K562 (cell line): ENCODE measurements around the gene KIFC3. TPM values are rescaled to one million over a fixed set of nuclear protein-coding genes. Genes with fewer than 3 reads are reported as not detected.
A peak's percentile ranks its signal among the peaks of the same experiment; 100 is the strongest.

ENCODE experiments used
- ATAC-seq: fragments of 200-7000 bp; cut with Tn5 transposase; 3 replicates; pipeline ENCODE4 v1.9.1; 2020; ENCODE audit warnings: moderate library complexity
- BruUV-seq: library from RNA; stranded (reverse); fragments of 400-500 nt; replicated peaks from 2 replicates; lab custom pipeline; 2021; lab: Mats Ljungman, UMichigan
- CTCF ChIA-PET: fragments of 300-600 bp; formaldehyde crosslinking; extraction: SDS; loops from one replicate; lab custom pipeline; 2021; ENCODE audit warnings: low intra/inter-chr PET ratio; lab: Yijun Ruan, JAX
- POLR2A ChIA-PET: fragments of 300-600, 350-650 bp; sonication (Branson Sonifier 250); formaldehyde crosslinking; extraction: SDS; loops from one replicate; lab custom pipeline; 2021; ENCODE audit warnings: antibody characterized with exemption, inconsistent platforms; lab: Yijun Ruan, JAX
- DNase-seq, 4 experiments: peaks; one replicate each; pipeline versions ENCODE4 v3.0.0 to v3.0.0-alpha.2; 2011 to 2018; ENCODE audit warnings: low spot score in 3 of 4, mixed read lengths in 3 of 4; ENCODE audit errors: extremely low read depth in 1 of 4
- FAIRE-seq: peaks from 2 replicates; lab custom pipeline; 2011; peaks lifted over from hg19 to GRCh38; lab: Jason Lieb, UNC
- H2AFZ ChIP-seq: 2 replicates; pipeline ENCODE4 v1.6.0; 2011; ENCODE audit warnings: low read depth, low read length, control low read depth, inconsistent platforms
- H3K27ac ChIP-seq: fragments of 200-600 bp; 3 replicates; pipeline ENCODE4 v1.8.0; 2011; ENCODE audit warnings: low read depth, mild to moderate bottlenecking, control low read depth, inconsistent platforms, low read length, moderate library complexity, mixed read lengths; ENCODE audit errors: extremely low read depth
- H3K27me3 ChIP-seq, 2 experiments: fragments of 300-600 bp in 1 of 2; 2 replicates in 1 of 2; 3 replicates in 1 of 2; pipeline versions ENCODE4 v1.6.0 to v1.8.0; 2011; ENCODE audit warnings: inconsistent platforms in 2 of 2, low read length in 2 of 2, mild to moderate bottlenecking in 1 of 2, mixed read lengths in 1 of 2, moderate library complexity in 1 of 2; ENCODE audit not compliant: control insufficient read depth in 2 of 2, insufficient read depth in 2 of 2
- H3K36me3 ChIP-seq: fragments of 300-600 bp; 3 replicates; pipeline ENCODE4 v1.8.0; 2011; ENCODE audit warnings: mild to moderate bottlenecking, low read length, inconsistent platforms; ENCODE audit not compliant: control insufficient read depth, insufficient read depth
- H3K4me1 ChIP-seq, 2 experiments: fragments of 200-600 bp in 1 of 2; replicated peaks in 1 of 2; 2 replicates in 1 of 2; 3 replicates in 1 of 2; pipeline versions ENCODE4 v1.5.1 to v1.8.0; 2011; ENCODE audit warnings: inconsistent platforms in 2 of 2, low read length in 2 of 2, mild to moderate bottlenecking in 1 of 2, mixed read lengths in 1 of 2, moderate library complexity in 1 of 2; ENCODE audit not compliant: control insufficient read depth in 2 of 2, insufficient read depth in 2 of 2
- H3K4me2 ChIP-seq: 2 replicates; pipeline ENCODE4 v1.6.1; 2011; ENCODE audit warnings: low read length, control low read depth, inconsistent platforms, mixed read lengths; ENCODE audit not compliant: insufficient read depth
- H3K4me3 ChIP-seq: fragments of 200-600 bp; sonication (generic), shearing (Covaris generic); 2 replicates; pipeline ENCODE4 v1.5.1; 2016; ENCODE audit warnings: control low read depth, inconsistent platforms
- H3K79me2 ChIP-seq: fragments of 200-600 bp; 3 replicates; pipeline ENCODE4 v1.8.0; 2011; ENCODE audit warnings: low read length, inconsistent platforms; ENCODE audit not compliant: control insufficient read depth, insufficient read depth
- H3K9ac ChIP-seq, 2 experiments: 2 replicates each; pipeline versions ENCODE4 v1.6.0 to v1.6.1; 2011; ENCODE audit warnings: low read depth in 2 of 2, low read length in 2 of 2, control low read depth in 1 of 2, inconsistent platforms in 1 of 2, mild to moderate bottlenecking in 1 of 2, mixed read lengths in 1 of 2; ENCODE audit not compliant: insufficient read depth in 1 of 2
- H3K9me1 ChIP-seq: one replicate; pipeline ENCODE4 v1.6.0; 2011; ENCODE audit warnings: inconsistent platforms, mild to moderate bottlenecking, low read length, moderate library complexity; ENCODE audit not compliant: control insufficient read depth, insufficient read depth
- H3K9me3 ChIP-seq: replicated peaks from 2 replicates; pipeline ENCODE4 v1.5.1; 2011; ENCODE audit warnings: low read depth, low read length, inconsistent platforms; ENCODE audit not compliant: control insufficient read depth, insufficient read depth
- H4K20me1 ChIP-seq: replicated peaks from 2 replicates; pipeline ENCODE4 v1.6.1; 2011; ENCODE audit warnings: low read length, inconsistent platforms, mixed read lengths; ENCODE audit not compliant: control insufficient read depth, insufficient read depth
- CREM ChIP-seq: IDR thresholded peaks from 2 replicates; pipeline ENCODE4 v1.6.1; 2014; ENCODE audit warnings: antibody characterized with exemption, low read depth
- NRF1 ChIP-seq, 2 experiments: fragments of 450-650 bp; IDR thresholded peaks in 1 of 2; conservative IDR thresholded peaks in 1 of 2; 2 replicates each; pipeline ENCODE4 v1.6.1; 2014; ENCODE audit warnings: mild to moderate bottlenecking in 2 of 2
- RBFOX2 ChIP-seq: fragments of 200-400 bp; formaldehyde crosslinking; IDR thresholded peaks from 2 replicates; pipeline ENCODE4 v1.6.1; 2017; ENCODE audit warnings: low read depth, mild to moderate bottlenecking, low read length, moderate library complexity
- ZNF436 ChIP-seq: fragments of 250-450, 450-650 bp; sonication (Bioruptor Pico); formaldehyde crosslinking; IDR thresholded peaks from 2 replicates; pipeline ENCODE4 v1.7.0; 2020; ENCODE audit warnings: mild to moderate bottlenecking
- ZNF780A ChIP-seq: fragments of 250-450 bp; sonication (Bioruptor Pico); IDR thresholded peaks from 2 replicates; pipeline ENCODE4 v1.5.0; 2021; ENCODE audit warnings: mild to moderate bottlenecking
- WGBS: fragments of 100-300 bp; shearing (Covaris generic); methylation state at CpG from one replicate; pipeline ENCODE4 v1.1.6; 2016; ENCODE audit warnings: low coverage, mixed read lengths; ENCODE audit not compliant: insufficient coverage; ENCODE audit errors: missing lambda C conversion rate; 5-methylcytosine and 5-hydroxymethylcytosine counted together
- in situ Hi-C: fragments of 300-500 bp; cut with MboI; formaldehyde crosslinking; loops from 4 replicates; pipeline ENCODE4 v1.15.0; 2018; ENCODE audit warnings: inconsistent platforms, mixed read lengths
- intact Hi-C: fragments of 100-400 bp; cut with micrococcal nuclease; formaldehyde crosslinking; loops from 2 replicates; pipeline ENCODE4 v1.14.2; 2022
- polyA plus RNA-seq, 8 experiments: library from polyadenylated mRNA; depleted of rRNA in 4 of 8; stranded (reverse) in 5 of 8; unstranded in 3 of 8; fragments of >200 nt; fragmentation: Nextera tagmentation in 2 of 8; fragmentation: Illumina TruSeq in 1 of 8; extraction: Ambion mirVana in 2 of 8; extraction: Trizol in 1 of 8; gene quantifications; 2 replicates each; pipeline versions ENCODE4 v1.2.1 to v1.2.3, GENCODE V29; 2011 to 2014; ENCODE audit warnings: inconsistent platforms in 1 of 8, missing spikeins in 1 of 8
- total RNA-seq, 7 experiments: library from RNA; depleted of rRNA in 6 of 7; stranded (reverse); fragments of >200 nt in 6 of 7; fragmentation: Illumina TruSeq in 2 of 7; extraction: Trizol in 2 of 7; gene quantifications; 2 replicates each; pipeline versions ENCODE4 v1.2.1 to v1.2.3, GENCODE V29; 2011 to 2021; ENCODE audit warnings: low replicate concordance in 1 of 7
- TF ChIP-seq, protein P1 (sequence below): fragments of 250-450 bp; sonication (Bioruptor Pico); IDR thresholded peaks from 2 replicates; pipeline ENCODE4 v1.4.0; 2020
- TF ChIP-seq, protein P2 (sequence below), 2 experiments: fragments of 450-650 bp; formaldehyde crosslinking in 1 of 2; IDR thresholded peaks; 2 replicates each; pipeline versions ENCODE4 v1.4.0 to v1.6.1; 2014 to 2020; ENCODE audit warnings: mild to moderate bottlenecking in 2 of 2, borderline replicate concordance in 1 of 2, low read depth in 1 of 2

KIFC3 gene
- total and polyA plus RNA-seq, 9 of the 15 experiments (the other 6 are each of a cell fraction or from before 2014, with no cell fraction given): 0.23 to 105 (median 26.2) TPM

DNA sequence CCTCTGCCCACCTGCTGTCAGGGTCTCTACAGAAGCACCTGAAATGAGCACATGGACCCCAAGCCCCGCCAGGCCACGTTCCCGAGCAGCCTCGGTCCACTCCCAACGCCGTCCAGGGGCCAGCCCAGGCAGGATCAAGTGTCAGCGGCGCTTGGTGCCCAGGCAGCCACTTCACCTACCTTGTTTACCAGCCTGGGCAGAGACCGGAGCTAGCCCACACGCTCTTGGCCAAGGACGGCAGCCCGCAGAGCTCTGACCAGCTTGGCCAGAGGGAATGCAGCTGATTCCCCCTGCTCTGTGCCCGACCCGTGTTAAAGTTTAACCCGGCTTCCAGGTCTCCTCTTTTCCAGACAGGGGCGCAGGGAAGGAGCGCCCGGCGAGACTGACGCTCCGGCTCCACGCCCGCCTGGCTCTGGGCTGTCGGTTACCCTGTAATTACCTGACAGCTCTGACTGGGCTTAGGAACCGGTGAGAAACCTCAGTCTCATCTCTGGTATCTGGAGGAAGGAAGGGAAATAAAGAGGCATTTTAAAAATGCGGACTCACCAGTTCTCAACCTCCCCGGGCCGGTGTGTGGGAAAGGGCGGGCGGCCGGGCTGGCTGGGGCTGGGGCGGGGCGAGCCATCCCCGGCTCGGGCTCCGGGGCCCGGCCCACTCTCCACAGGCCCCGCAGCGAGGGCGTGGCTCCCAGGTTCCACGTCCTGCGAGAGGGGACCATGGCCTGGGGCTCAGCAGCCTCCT, 4.6 kb downstream of the KIFC3 start:
- H3K9me1 ChIP-seq: no peaks in the 10 kb centered on the region
- peak in 1 of 4 experiments; percentile 31 for DNase-seq
- WGBS: 96% methylated on average over 15 of the region's 42 CpGs
- H3K36me3 ChIP-seq: peaks cover 58% of the 10 kb centered on the region
- no peak overlapping the region for H2AFZ ChIP-seq
- no peaks in the 10 kb centered on the region for H3K9me3 ChIP-seq
- POLR2A ChIA-PET: interaction anchor here (0.6 to 4.5 kb wide), 5 partner anchors 11 to 73 kb away, joined by 3 to 20 read pairs (median 3); no protein-coding TSS in a partner anchor
- H4K20me1 ChIP-seq: peaks cover 4% of the 10 kb centered on the region; the same call in 1 of the 2 replicates
- peaks cover 47% of the 10 kb centered on the region for H3K79me2 ChIP-seq
- no peaks in the 10 kb centered on the region for H3K27me3 ChIP-seq
- FAIRE-seq: no peak
- H3K4me1 ChIP-seq: peaks cover 35 to 62% of the 10 kb centered on the region in 2 experiments
- intact Hi-C loops: no loop called here
- no peak overlapping the region for H3K27ac ChIP-seq
- in situ Hi-C loops: no loop called here
- no peak for ATAC-seq
- H3K9ac ChIP-seq: peak overlapping the region in 1 of 2 experiments; percentile 70; a peak in 2 of 4 replicates
- no peak overlapping the region for H3K4me3 ChIP-seq
- no TSS peak for BruUV-seq
- no peak overlapping the region for H3K4me2 ChIP-seq
- CTCF ChIA-PET: no interaction called here
- TF ChIP-seq RBFOX2 (peak; percentile 52), CREM (no peak), NRF1 (conservative IDR thresholded peaks at IDR 0.05 in 1 of 2, IDR thresholded peaks at IDR 0.05 in 1 of 2) (no peak), ZNF780A (CRISPR knock-in tag) (no peak), ZNF436 (CRISPR knock-in tag) (no peak)
- TF ChIP-seq, protein P1, sequence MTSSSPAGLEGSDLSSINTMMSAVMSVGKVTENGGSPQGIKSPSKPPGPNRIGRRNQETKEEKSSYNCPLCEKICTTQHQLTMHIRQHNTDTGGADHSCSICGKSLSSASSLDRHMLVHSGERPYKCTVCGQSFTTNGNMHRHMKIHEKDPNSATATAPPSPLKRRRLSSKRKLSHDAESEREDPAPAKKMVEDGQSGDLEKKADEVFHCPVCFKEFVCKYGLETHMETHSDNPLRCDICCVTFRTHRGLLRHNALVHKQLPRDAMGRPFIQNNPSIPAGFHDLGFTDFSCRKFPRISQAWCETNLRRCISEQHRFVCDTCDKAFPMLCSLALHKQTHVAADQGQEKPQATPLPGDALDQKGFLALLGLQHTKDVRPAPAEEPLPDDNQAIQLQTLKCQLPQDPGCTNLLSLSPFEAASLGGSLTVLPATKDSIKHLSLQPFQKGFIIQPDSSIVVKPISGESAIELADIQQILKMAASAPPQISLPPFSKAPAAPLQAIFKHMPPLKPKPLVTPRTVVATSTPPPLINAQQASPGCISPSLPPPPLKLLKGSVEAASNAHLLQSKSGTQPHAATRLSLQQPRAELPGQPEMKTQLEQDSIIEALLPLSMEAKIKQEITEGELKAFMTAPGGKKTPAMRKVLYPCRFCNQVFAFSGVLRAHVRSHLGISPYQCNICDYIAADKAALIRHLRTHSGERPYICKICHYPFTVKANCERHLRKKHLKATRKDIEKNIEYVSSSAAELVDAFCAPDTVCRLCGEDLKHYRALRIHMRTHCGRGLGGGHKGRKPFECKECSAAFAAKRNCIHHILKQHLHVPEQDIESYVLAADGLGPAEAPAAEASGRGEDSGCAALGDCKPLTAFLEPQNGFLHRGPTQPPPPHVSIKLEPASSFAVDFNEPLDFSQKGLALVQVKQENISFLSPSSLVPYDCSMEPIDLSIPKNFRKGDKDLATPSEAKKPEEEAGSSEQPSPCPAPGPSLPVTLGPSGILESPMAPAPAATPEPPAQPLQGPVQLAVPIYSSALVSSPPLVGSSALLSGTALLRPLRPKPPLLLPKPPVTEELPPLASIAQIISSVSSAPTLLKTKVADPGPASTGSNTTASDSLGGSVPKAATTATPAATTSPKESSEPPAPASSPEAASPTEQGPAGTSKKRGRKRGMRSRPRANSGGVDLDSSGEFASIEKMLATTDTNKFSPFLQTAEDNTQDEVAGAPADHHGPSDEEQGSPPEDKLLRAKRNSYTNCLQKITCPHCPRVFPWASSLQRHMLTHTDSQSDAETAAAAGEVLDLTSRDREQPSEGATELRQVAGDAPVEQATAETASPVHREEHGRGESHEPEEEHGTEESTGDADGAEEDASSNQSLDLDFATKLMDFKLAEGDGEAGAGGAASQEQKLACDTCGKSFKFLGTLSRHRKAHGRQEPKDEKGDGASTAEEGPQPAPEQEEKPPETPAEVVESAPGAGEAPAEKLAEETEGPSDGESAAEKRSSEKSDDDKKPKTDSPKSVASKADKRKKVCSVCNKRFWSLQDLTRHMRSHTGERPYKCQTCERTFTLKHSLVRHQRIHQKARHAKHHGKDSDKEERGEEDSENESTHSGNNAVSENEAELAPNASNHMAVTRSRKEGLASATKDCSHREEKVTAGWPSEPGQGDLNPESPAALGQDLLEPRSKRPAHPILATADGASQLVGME (CRISPR knock-in tag): no peak
- TF ChIP-seq, protein P2, sequence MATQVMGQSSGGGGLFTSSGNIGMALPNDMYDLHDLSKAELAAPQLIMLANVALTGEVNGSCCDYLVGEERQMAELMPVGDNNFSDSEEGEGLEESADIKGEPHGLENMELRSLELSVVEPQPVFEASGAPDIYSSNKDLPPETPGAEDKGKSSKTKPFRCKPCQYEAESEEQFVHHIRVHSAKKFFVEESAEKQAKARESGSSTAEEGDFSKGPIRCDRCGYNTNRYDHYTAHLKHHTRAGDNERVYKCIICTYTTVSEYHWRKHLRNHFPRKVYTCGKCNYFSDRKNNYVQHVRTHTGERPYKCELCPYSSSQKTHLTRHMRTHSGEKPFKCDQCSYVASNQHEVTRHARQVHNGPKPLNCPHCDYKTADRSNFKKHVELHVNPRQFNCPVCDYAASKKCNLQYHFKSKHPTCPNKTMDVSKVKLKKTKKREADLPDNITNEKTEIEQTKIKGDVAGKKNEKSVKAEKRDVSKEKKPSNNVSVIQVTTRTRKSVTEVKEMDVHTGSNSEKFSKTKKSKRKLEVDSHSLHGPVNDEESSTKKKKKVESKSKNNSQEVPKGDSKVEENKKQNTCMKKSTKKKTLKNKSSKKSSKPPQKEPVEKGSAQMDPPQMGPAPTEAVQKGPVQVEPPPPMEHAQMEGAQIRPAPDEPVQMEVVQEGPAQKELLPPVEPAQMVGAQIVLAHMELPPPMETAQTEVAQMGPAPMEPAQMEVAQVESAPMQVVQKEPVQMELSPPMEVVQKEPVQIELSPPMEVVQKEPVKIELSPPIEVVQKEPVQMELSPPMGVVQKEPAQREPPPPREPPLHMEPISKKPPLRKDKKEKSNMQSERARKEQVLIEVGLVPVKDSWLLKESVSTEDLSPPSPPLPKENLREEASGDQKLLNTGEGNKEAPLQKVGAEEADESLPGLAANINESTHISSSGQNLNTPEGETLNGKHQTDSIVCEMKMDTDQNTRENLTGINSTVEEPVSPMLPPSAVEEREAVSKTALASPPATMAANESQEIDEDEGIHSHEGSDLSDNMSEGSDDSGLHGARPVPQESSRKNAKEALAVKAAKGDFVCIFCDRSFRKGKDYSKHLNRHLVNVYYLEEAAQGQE (IDR thresholded peaks at IDR 0.05; ENCODE audit: borderline replicate concordance): no peak
- TF ChIP-seq, protein P2 (CRISPR knock-in tag; IDR thresholded peaks at IDR 0.05; ENCODE audit: low read depth): no peak
